Lower leg skin (tissue), 4 donors: Measurements from ENCODE around the gene TIAM2. TPM values are rescaled to one million over a fixed set of nuclear protein-coding genes. Genes with fewer than 3 reads are reported as not detected.
"Not testable (repeated sequence)": the region's sequence is repeated elsewhere in the genome, so short reads cannot be mapped to it uniquely, and the experiment has no call there.

ENCODE experiments used
- DNase-seq, 2 donors: peaks; one replicate each; pipeline ENCODE4 v3.0.0-alpha.2; 2019; ENCODE audit warnings: low spot score in 2 of 2
- H3K4me3 ChIP-seq: fragments of 200-600 bp; sonication (generic); 2 replicates; pipeline ENCODE4 v1.5.1; 2017; ENCODE audit warnings: mild to moderate bottlenecking, low read depth; ENCODE audit not compliant: poor library complexity, severe bottlenecking
- POLR2A ChIP-seq, 2 donors: fragments of 450-650 bp; IDR thresholded peaks; one replicate each; pipeline ENCODE4 v1.6.1; 2016 to 2017; ENCODE audit warnings: antibody characterized with exemption in 2 of 2, mild to moderate bottlenecking in 1 of 2, moderate library complexity in 1 of 2
- WGBS, 2 donors: methylation state at CpG; one replicate each; pipeline ENCODE4 v1.1.5; 2018; 5-methylcytosine and 5-hydroxymethylcytosine counted together
- intact Hi-C: fragments of 100-400 bp; cut with DNase I; formaldehyde crosslinking; loops from one replicate; pipeline ENCODE4 v1.15.0; 2023; ENCODE audit warnings: low total_unique reads
- total RNA-seq, 4 donors: library from RNA; depleted of rRNA; stranded (reverse); fragments of >200 nt; gene quantifications; one replicate each; pipeline ENCODE4 v1.1.0, GENCODE V29; 2016
- TF ChIP-seq, protein P1 (sequence below), 3 donors: fragments of 450-650 bp; IDR thresholded peaks; one replicate each; pipeline ENCODE4 v1.5.1; 2016; ENCODE audit warnings: antibody characterized with exemption in 3 of 3, mild to moderate bottlenecking in 3 of 3, moderate library complexity in 2 of 3

Gene TIAM2
- total RNA-seq, 4 donors from 2014 or later = 5.4 to 11.0 (median 7.4) TPM

GRCh38 chr6:155216312-155217046, 221.4 kb downstream of the TIAM2 start:
- WGBS, 2 donors = 69 to 82% methylated on average over 11 of the region's 11 CpGs
- intact Hi-C loops = no loop called here
- TF ChIP-seq, protein P1, sequence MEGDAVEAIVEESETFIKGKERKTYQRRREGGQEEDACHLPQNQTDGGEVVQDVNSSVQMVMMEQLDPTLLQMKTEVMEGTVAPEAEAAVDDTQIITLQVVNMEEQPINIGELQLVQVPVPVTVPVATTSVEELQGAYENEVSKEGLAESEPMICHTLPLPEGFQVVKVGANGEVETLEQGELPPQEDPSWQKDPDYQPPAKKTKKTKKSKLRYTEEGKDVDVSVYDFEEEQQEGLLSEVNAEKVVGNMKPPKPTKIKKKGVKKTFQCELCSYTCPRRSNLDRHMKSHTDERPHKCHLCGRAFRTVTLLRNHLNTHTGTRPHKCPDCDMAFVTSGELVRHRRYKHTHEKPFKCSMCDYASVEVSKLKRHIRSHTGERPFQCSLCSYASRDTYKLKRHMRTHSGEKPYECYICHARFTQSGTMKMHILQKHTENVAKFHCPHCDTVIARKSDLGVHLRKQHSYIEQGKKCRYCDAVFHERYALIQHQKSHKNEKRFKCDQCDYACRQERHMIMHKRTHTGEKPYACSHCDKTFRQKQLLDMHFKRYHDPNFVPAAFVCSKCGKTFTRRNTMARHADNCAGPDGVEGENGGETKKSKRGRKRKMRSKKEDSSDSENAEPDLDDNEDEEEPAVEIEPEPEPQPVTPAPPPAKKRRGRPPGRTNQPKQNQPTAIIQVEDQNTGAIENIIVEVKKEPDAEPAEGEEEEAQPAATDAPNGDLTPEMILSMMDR (IDR thresholded peaks at IDR 0.05) = no peak
- TF ChIP-seq POLR2A (IDR thresholded peaks at IDR 0.05) = no peak
- no peak overlapping the region for H3K4me3 ChIP-seq
- no peak for DNase-seq

- peak in 1 of 2 donors; percentile 52 for DNase-seq
- H3K4me3 ChIP-seq, intact Hi-C loops: not testable (repeated sequence)
- 93% methylated on average over 20 of the region's 20 CpGs for WGBS, 2 donors
Observed at GRCh38 chr6:155218711-155219110, 223.6 kb downstream of the TIAM2 start.

DNA sequence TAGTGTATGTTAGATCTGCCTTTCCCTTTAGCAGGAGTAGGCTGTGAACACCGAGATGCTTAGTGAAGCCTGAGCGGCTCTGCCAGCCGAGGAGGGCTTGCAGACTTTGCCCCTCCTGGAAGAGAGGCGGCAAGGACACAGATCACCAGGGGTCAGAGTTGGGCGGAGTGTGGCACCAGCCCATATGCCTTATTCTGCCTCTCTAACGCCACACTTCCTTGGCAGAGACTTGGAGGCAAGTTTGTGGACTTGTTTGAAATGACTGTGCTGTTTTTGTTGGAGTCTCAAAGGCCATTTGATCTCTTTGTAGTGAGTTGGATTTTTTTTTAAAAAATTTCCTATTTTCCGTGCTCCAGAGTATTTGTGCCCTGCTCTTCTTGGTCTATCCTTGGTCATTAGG, 224.2 kb downstream of the TIAM2 start:
- peak in 1 of 2 donors; percentile 39 for DNase-seq
- intact Hi-C loops = no loop called here
- 77 to 83% methylated on average over 7 of the region's 7 CpGs for WGBS, 2 donors
- TF ChIP-seq POLR2A (IDR thresholded peaks at IDR 0.05) = no peak
- TF ChIP-seq, protein P1 (IDR thresholded peaks at IDR 0.05) = no peak
- H3K4me3 ChIP-seq = no peak overlapping the region

- 49 to 51% methylated on average over 5 of the region's 5 CpGs for WGBS, 2 donors
- no peak overlapping the region for H3K4me3 ChIP-seq
- intact Hi-C loops = no loop called here
- no peak for TF ChIP-seq POLR2A (IDR thresholded peaks at IDR 0.05)
- TF ChIP-seq, protein P1 (IDR thresholded peaks at IDR 0.05) = no peak
- no peak for DNase-seq
Observed at GRCh38 chr6:155219858-155220301, 224.8 kb downstream of the TIAM2 start.

DNA sequence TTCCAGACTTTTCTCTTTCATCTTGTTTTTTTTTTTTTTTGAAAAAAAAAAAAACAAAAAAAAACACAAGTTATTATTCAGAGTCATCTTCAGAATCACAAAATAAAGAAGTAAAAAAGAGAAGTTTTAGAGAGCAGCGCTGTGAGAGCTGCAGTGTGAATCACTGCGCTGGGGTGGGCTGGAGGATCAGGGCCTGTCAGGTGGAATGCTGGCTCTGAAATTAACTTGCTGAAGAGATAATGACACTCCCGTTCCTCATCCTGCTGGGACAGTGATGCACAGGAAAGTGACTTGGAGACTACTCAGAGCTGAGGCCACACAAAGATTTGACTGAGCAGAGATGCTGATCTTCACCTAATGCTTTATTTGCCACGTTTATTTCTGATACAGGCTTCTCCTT, 226.0 kb downstream of the TIAM2 start:
- intact Hi-C loops = no loop called here
- no peak for DNase-seq
- WGBS, 2 donors = 79 to 84% methylated on average over 4 of the region's 4 CpGs
- H3K4me3 ChIP-seq = no peak overlapping the region
- TF ChIP-seq POLR2A (IDR thresholded peaks at IDR 0.05) = no peak
- TF ChIP-seq, protein P1 (IDR thresholded peaks at IDR 0.05) = no peak

DNA sequence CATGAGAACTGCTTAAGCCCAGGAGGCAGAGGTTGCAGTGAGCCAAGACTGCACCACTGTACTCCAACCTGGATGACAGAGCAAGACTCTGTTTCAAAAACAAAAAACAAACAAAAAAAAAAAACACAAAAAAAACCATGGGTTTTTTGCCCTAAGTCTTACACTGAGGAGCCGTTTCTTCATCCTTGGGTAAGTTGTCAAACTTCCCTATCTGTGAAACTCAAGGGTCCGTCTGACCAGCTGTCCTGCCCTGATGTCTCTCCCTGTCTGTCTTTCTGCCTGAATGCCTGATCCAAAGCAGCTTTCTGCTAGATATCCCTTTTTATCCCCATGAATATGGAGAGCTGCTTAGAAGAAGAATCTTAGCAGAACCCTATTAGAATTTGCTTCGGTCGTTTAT, 227.4 kb downstream of the TIAM2 start:
- intact Hi-C loops = no loop called here
- no peak overlapping the region for H3K4me3 ChIP-seq
- DNase-seq = no peak
- 94 to 95% methylated on average over 4 of the region's 4 CpGs for WGBS, 2 donors
- TF ChIP-seq, protein P1 (IDR thresholded peaks at IDR 0.05) = no peak
- TF ChIP-seq POLR2A (IDR thresholded peaks at IDR 0.05) = no peak
